GM21515 (cell line): ENCODE measurements around the gene RASA2.

Source experiments
- ATAC-seq: cut with Tn5 transposase; IDR thresholded peaks from one replicate; pipeline ENCODE4 v1.9.1; 2021; ENCODE audit not compliant: unreplicated experiment

The RASA2 gene

GRCh38 chr3:141663993-141664392, 177.2 kb downstream of the RASA2 start:
- no peak for ATAC-seq
